K562 (cell line): ENCODE results near the gene VPS13D. TPM values are rescaled to one million over a fixed set of nuclear protein-coding genes. Genes with fewer than 3 reads are reported as not detected.

ENCODE experiments used
- BRD9 ChIP-seq: fragments of 450-650 bp; IDR thresholded peaks from 2 replicates; pipeline ENCODE4 v1.6.1; 2018; ENCODE audit warnings: low read depth; ENCODE audit not compliant: partially characterized antibody
- FOXO4 ChIP-seq: fragments of 450-650 bp; formaldehyde crosslinking; IDR thresholded peaks from 2 replicates; pipeline ENCODE4 v1.4.0; 2020; ENCODE audit warnings: mild to moderate bottlenecking, moderate library complexity
- HDAC1 ChIP-seq, 2 experiments: fragments of 450-650 bp; IDR thresholded peaks; 2 replicates each; pipeline ENCODE4 v1.6.1; 2016 to 2017; ENCODE audit warnings: inconsistent platforms in 1 of 2, mild to moderate bottlenecking in 1 of 2, moderate library complexity in 1 of 2
- HES1 ChIP-seq: fragments of 450-650 bp; IDR thresholded peaks from 2 replicates; pipeline ENCODE4 v1.6.1; 2016; ENCODE audit warnings: low read depth, mild to moderate bottlenecking, moderate library complexity
- JUNB ChIP-seq: fragments of 450-650 bp; formaldehyde crosslinking; conservative IDR thresholded peaks from 2 replicates; pipeline ENCODE4 v1.4.0; 2020; ENCODE audit warnings: mild to moderate bottlenecking
- MAZ ChIP-seq, 2 experiments: fragments of 450-650 bp in 1 of 2; sonication (generic) in 1 of 2; formaldehyde crosslinking; IDR thresholded peaks in 1 of 2; conservative IDR thresholded peaks in 1 of 2; 2 replicates each; pipeline versions ENCODE4 v1.4.0 to v1.5.0; 2020; ENCODE audit warnings: mild to moderate bottlenecking in 1 of 2, missing genetic modification reagents in 1 of 2
- NCOA2 ChIP-seq, 2 experiments: fragments of 450-650 bp; IDR thresholded peaks; 2 replicates each; pipeline ENCODE4 v1.6.1; 2018; ENCODE audit warnings: mild to moderate bottlenecking in 2 of 2, moderate library complexity in 1 of 2; ENCODE audit not compliant: partially characterized antibody in 2 of 2
- PKNOX1 ChIP-seq: fragments of 450-650 bp; IDR thresholded peaks from 2 replicates; pipeline ENCODE4 v1.6.1; 2016
- POU5F1 ChIP-seq: fragments of 150-350 bp; IDR thresholded peaks from 2 replicates; pipeline ENCODE4 v1.6.1; 2014; ENCODE audit warnings: borderline replicate concordance, low read length, low read depth, mild to moderate bottlenecking; ENCODE audit not compliant: partially characterized antibody
- RBM17 ChIP-seq: fragments of 200-400 bp; formaldehyde crosslinking; IDR thresholded peaks from 2 replicates; pipeline ENCODE4 v1.6.1; 2017; ENCODE audit warnings: low read depth, mild to moderate bottlenecking, low read length, borderline replicate concordance
- RBM39 ChIP-seq: fragments of 200-400 bp; formaldehyde crosslinking; optimal IDR thresholded peaks from 2 replicates; pipeline ENCODE3; 2018; ENCODE audit warnings: low read depth, low read length
- SMARCA5 ChIP-seq: fragments of 450-650 bp; IDR thresholded peaks from 2 replicates; pipeline ENCODE4 v1.6.1; 2016
- SOX6 ChIP-seq: fragments of 450-650 bp; IDR thresholded peaks from 2 replicates; pipeline ENCODE4 v1.6.1; 2014; ENCODE audit warnings: mild to moderate bottlenecking
- SP1 ChIP-seq: sonication (generic); formaldehyde crosslinking; IDR thresholded peaks from 2 replicates; pipeline ENCODE4 v1.8.1; 2022; ENCODE audit warnings: mild to moderate bottlenecking, missing genetic modification reagents
- TCF3 ChIP-seq: sonication (generic); formaldehyde crosslinking; IDR thresholded peaks from 2 replicates; pipeline ENCODE4 v1.4.0; 2020; ENCODE audit warnings: mild to moderate bottlenecking, missing genetic modification reagents
- TEAD1 ChIP-seq, 2 experiments: fragments of 450-650 bp in 1 of 2; sonication (generic) in 1 of 2; formaldehyde crosslinking; IDR thresholded peaks; 2 replicates each; pipeline versions ENCODE4 v1.4.0 to v1.8.0; 2020 to 2022; ENCODE audit warnings: mild to moderate bottlenecking in 2 of 2, missing genetic modification reagents in 1 of 2
- TFE3 ChIP-seq: fragments of 450-650 bp; formaldehyde crosslinking; IDR thresholded peaks from 2 replicates; pipeline ENCODE4 v1.4.0; 2020; ENCODE audit warnings: mild to moderate bottlenecking, mixed read lengths
- ZNF316 ChIP-seq: fragments of 450-650 bp; IDR thresholded peaks from 2 replicates; pipeline ENCODE4 v1.6.1; 2016
- ZNF347 ChIP-seq: fragments of 450-650 bp; formaldehyde crosslinking; IDR thresholded peaks from 2 replicates; pipeline ENCODE4 v1.4.0; 2020; ENCODE audit warnings: low read depth, mild to moderate bottlenecking, moderate library complexity
- ZNF551 ChIP-seq: fragments of 250-450 bp; sonication (Bioruptor Pico); IDR thresholded peaks from 2 replicates; pipeline ENCODE4 v1.5.0; 2021; ENCODE audit warnings: mild to moderate bottlenecking, moderate library complexity
- ZNF707 ChIP-seq: fragments of 250-450 bp; sonication (Bioruptor Pico); conservative IDR thresholded peaks from 2 replicates; pipeline ENCODE4 v1.8.0; 2022; ENCODE audit warnings: inconsistent platforms, mild to moderate bottlenecking, moderate library complexity
- ZNF75A ChIP-seq: fragments of 450-650 bp; formaldehyde crosslinking; IDR thresholded peaks from 2 replicates; pipeline ENCODE4 v1.4.0; 2020; ENCODE audit warnings: mild to moderate bottlenecking
- polyA plus RNA-seq, 8 experiments: library from polyadenylated mRNA; depleted of rRNA in 4 of 8; stranded (reverse) in 5 of 8; unstranded in 3 of 8; fragments of >200 nt; fragmentation: Nextera tagmentation in 2 of 8; fragmentation: Illumina TruSeq in 1 of 8; extraction: Ambion mirVana in 2 of 8; extraction: Trizol in 1 of 8; gene quantifications; 2 replicates each; pipeline versions ENCODE4 v1.2.1 to v1.2.3, GENCODE V29; 2011 to 2014; ENCODE audit warnings: inconsistent platforms in 1 of 8, missing spikeins in 1 of 8
- total RNA-seq, 7 experiments: library from RNA; depleted of rRNA in 6 of 7; stranded (reverse); fragments of >200 nt in 6 of 7; fragmentation: Illumina TruSeq in 2 of 7; extraction: Trizol in 2 of 7; gene quantifications; 2 replicates each; pipeline versions ENCODE4 v1.2.1 to v1.2.3, GENCODE V29; 2011 to 2021; ENCODE audit warnings: low replicate concordance in 1 of 7

Gene VPS13D
- total and polyA plus RNA-seq, 9 of the 15 experiments (the other 6 are each of a cell fraction or from before 2014, with no cell fraction given) = 6.1 to 51.5 (median 38.5) TPM

GRCh38 chr1:12460911-12461621, 231.2 kb downstream of the VPS13D start (continued):
- TF ChIP-seq POU5F1 = no peak
- TF ChIP-seq SP1 (CRISPR knock-in tag) = no peak
- TF ChIP-seq ZNF75A (CRISPR knock-in tag) = no peak
- TF ChIP-seq FOXO4 (CRISPR knock-in tag) = no peak
- TF ChIP-seq MAZ (CRISPR knock-in tag; conservative IDR thresholded peaks at IDR 0.05 in 1 of 2, IDR thresholded peaks at IDR 0.05 in 1 of 2) = peak; percentile 22 to 36; a peak in 1 of 4 replicates
- no peak for TF ChIP-seq ZNF707 (CRISPR knock-in tag)
- TF ChIP-seq TCF3 (CRISPR knock-in tag) = peak; percentile 78
- TF ChIP-seq TEAD1 (CRISPR knock-in tag; IDR thresholded peaks at IDR 0.05) = peak in 1 of 2 experiments; percentile 29; a peak in 1 of 4 replicates
- no peak for TF ChIP-seq SOX6
- TF ChIP-seq BRD9 = no peak
- no peak for TF ChIP-seq HES1
- no peak for TF ChIP-seq SMARCA5
- TF ChIP-seq ZNF316 = no peak
- no peak for TF ChIP-seq ZNF347 (CRISPR knock-in tag)
- TF ChIP-seq RBM39 = no peak
- no peak for TF ChIP-seq RBM17
- no peak for TF ChIP-seq TFE3 (CRISPR knock-in tag)
- TF ChIP-seq ZNF551 = no peak
- peak in 1 of 2 experiments; percentile 80; a peak in 2 of 4 replicates for TF ChIP-seq HDAC1 (IDR thresholded peaks at IDR 0.05)
- TF ChIP-seq NCOA2 (IDR thresholded peaks at IDR 0.05; ENCODE audit: partially characterized antibody in 2 of 2) = no peak
- TF ChIP-seq PKNOX1 = no peak
- TF ChIP-seq JUNB (CRISPR knock-in tag) = no peak
